H9 (cell line): Measurements from ENCODE around the gene FAF1. TPM values are rescaled to one million over a fixed set of nuclear protein-coding genes. Genes with fewer than 3 reads are reported as not detected.

Experiments
- DNase-seq: peaks from one replicate; pipeline ENCODE4 v3.0.0-alpha.2; 2017
- H2AFZ ChIP-seq: one replicate; pipeline ENCODE4 v1.6.1; 2013; ENCODE audit warnings: mild to moderate bottlenecking, low read length, control low read depth, moderate library complexity
- H2AK5ac ChIP-seq: 2 replicates; pipeline ENCODE4 v1.6.1; 2013; ENCODE audit warnings: low read length, control low read depth, mixed read lengths; ENCODE audit not compliant: insufficient read length
- H2BK120ac ChIP-seq: one replicate; pipeline ENCODE4 v1.6.1; 2013; ENCODE audit warnings: low read depth, mild to moderate bottlenecking, low read length, control low read depth, inconsistent platforms; ENCODE audit not compliant: poor library complexity, severe bottlenecking
- H2BK12ac ChIP-seq: 2 replicates; pipeline ENCODE4 v1.6.1; 2013; ENCODE audit warnings: low read length, control low read depth, mixed read lengths, low read depth; ENCODE audit not compliant: insufficient read length
- H2BK15ac ChIP-seq: 2 replicates; pipeline ENCODE4 v1.6.1; 2013; ENCODE audit warnings: low read depth, low read length, control low read depth
- H2BK20ac ChIP-seq: one replicate; pipeline ENCODE4 v1.6.1; 2013; ENCODE audit warnings: low read depth, mild to moderate bottlenecking, low read length, control low read depth, inconsistent platforms; ENCODE audit not compliant: poor library complexity, severe bottlenecking
- H2BK5ac ChIP-seq: 2 replicates; pipeline ENCODE4 v1.6.1; 2013; ENCODE audit warnings: low read length, control low read depth, mixed read lengths; ENCODE audit not compliant: insufficient read length
- H3K14ac ChIP-seq: 2 replicates; pipeline ENCODE4 v1.6.1; 2013; ENCODE audit warnings: low read length, control low read depth; ENCODE audit not compliant: insufficient read depth
- H3K18ac ChIP-seq: 2 replicates; pipeline ENCODE4 v1.6.1; 2013; ENCODE audit warnings: low read depth, mild to moderate bottlenecking, mixed read lengths, low read length, control low read depth; ENCODE audit not compliant: insufficient read length
- H3K23ac ChIP-seq: 2 replicates; pipeline ENCODE4 v1.6.1; 2013; ENCODE audit warnings: low read length, control low read depth, mixed read lengths, low read depth; ENCODE audit not compliant: insufficient read length
- H3K23me2 ChIP-seq: 2 replicates; pipeline ENCODE4 v1.6.1; 2013; ENCODE audit warnings: low read depth, mild to moderate bottlenecking, mixed read lengths, low read length, control low read depth; ENCODE audit not compliant: insufficient read length, poor library complexity, severe bottlenecking
- H3K27ac ChIP-seq: 2 replicates; pipeline ENCODE4 v1.5.1; 2013; ENCODE audit warnings: low read length, control low read depth, mixed read lengths, low read depth; ENCODE audit not compliant: insufficient read length
- H3K27me3 ChIP-seq: 2 replicates; pipeline ENCODE4 v1.6.1; 2013; ENCODE audit warnings: low read length, control low read depth, inconsistent platforms; ENCODE audit not compliant: insufficient read depth
- H3K4ac ChIP-seq: 2 replicates; pipeline ENCODE4 v1.6.1; 2013; ENCODE audit warnings: low read depth, mild to moderate bottlenecking, control low read depth, inconsistent platforms, low read length, moderate library complexity
- H3K4me1 ChIP-seq: 2 replicates; pipeline ENCODE4 v1.6.1; 2013; ENCODE audit warnings: low read length, control low read depth, inconsistent platforms; ENCODE audit not compliant: insufficient read depth
- H3K4me2 ChIP-seq: 2 replicates; pipeline ENCODE4 v1.6.1; 2013; ENCODE audit warnings: low read length, control low read depth, mixed read lengths; ENCODE audit not compliant: insufficient read length, insufficient read depth
- H3K56ac ChIP-seq: 2 replicates; pipeline ENCODE4 v1.6.1; 2013; ENCODE audit warnings: low read depth, mild to moderate bottlenecking, mixed read lengths, low read length, control low read depth; ENCODE audit not compliant: insufficient read length
- H3K79me1 ChIP-seq: 2 replicates; pipeline ENCODE4 v1.6.1; 2013; ENCODE audit warnings: low read depth, mild to moderate bottlenecking, moderate library complexity, low read length, control low read depth, inconsistent platforms; ENCODE audit not compliant: insufficient read depth, poor library complexity, severe bottlenecking
- H3K79me2 ChIP-seq: 2 replicates; pipeline ENCODE4 v1.6.1; 2013; ENCODE audit warnings: low read length, control low read depth, inconsistent platforms; ENCODE audit not compliant: insufficient read depth
- H3K9ac ChIP-seq: 2 replicates; pipeline ENCODE4 v1.6.1; 2013; ENCODE audit warnings: low read length, control low read depth, mixed read lengths; ENCODE audit not compliant: insufficient read length; ENCODE audit errors: extremely low read depth
- H3K9me3 ChIP-seq: one replicate; pipeline ENCODE4 v1.6.1; 2013; ENCODE audit warnings: low read depth, low read length, inconsistent platforms; ENCODE audit not compliant: control insufficient read depth
- H3T11ph ChIP-seq: one replicate; pipeline ENCODE4 v1.6.1; 2013; ENCODE audit warnings: mild to moderate bottlenecking, low read length, control low read depth, inconsistent platforms
- H4K20me1 ChIP-seq: one replicate; pipeline ENCODE4 v1.6.1; 2013; ENCODE audit not compliant: control insufficient read depth, insufficient read length, insufficient read depth
- H4K5ac ChIP-seq: 2 replicates; pipeline ENCODE4 v1.6.1; 2013; ENCODE audit warnings: low read depth, mild to moderate bottlenecking, mixed read lengths, low read length, control low read depth; ENCODE audit not compliant: insufficient read length
- H4K8ac ChIP-seq: replicated peaks from 2 replicates; pipeline ENCODE4 v1.6.1; 2013; ENCODE audit warnings: low read length, control low read depth, mixed read lengths, low read depth; ENCODE audit not compliant: insufficient read length
- H4K91ac ChIP-seq: 2 replicates; pipeline ENCODE4 v1.6.1; 2013; ENCODE audit warnings: low read depth, mild to moderate bottlenecking, moderate library complexity, mixed read lengths, low read length, control low read depth; ENCODE audit not compliant: insufficient read length
- H3K27ac Mint-ChIP-seq, 3 experiments: 2 replicates in 2 of 3; 3 replicates in 1 of 3; pipeline ENCODE4 v1.8.0; 2020 to 2021; ENCODE audit warnings: mixed read lengths in 3 of 3, mild to moderate bottlenecking in 1 of 3, moderate library complexity in 1 of 3
- H3K27me3 Mint-ChIP-seq: 2 replicates; pipeline ENCODE4 v1.8.0; 2021; ENCODE audit warnings: low read depth, mild to moderate bottlenecking, moderate library complexity, mixed read lengths
- H3K36me3 Mint-ChIP-seq, 3 experiments: 2 replicates in 2 of 3; 3 replicates in 1 of 3; pipeline ENCODE4 v1.8.0; 2020 to 2021; ENCODE audit warnings: low read depth in 3 of 3, mixed read lengths in 3 of 3; ENCODE audit not compliant: insufficient read depth in 1 of 3
- H3K4me1 Mint-ChIP-seq, 2 experiments: 2 replicates each; pipeline ENCODE4 v1.8.0; 2020; ENCODE audit warnings: mixed read lengths in 2 of 2
- H3K4me3 Mint-ChIP-seq, 2 experiments: 2 replicates in 1 of 2; 3 replicates in 1 of 2; pipeline ENCODE4 v1.8.0; 2020 to 2021; ENCODE audit warnings: mild to moderate bottlenecking in 2 of 2, mixed read lengths in 2 of 2, moderate library complexity in 1 of 2
- H3K9me3 Mint-ChIP-seq, 2 experiments: 2 replicates in 1 of 2; 3 replicates in 1 of 2; pipeline ENCODE4 v1.8.0; 2020; ENCODE audit warnings: mild to moderate bottlenecking in 2 of 2, mixed read lengths in 2 of 2, moderate library complexity in 1 of 2
- CTCF ChIP-seq: fragments of 200-600 bp; sonication (generic); conservative IDR thresholded peaks from 3 replicates; pipeline ENCODE4 v1.8.0; 2021; ENCODE audit warnings: antibody characterized with exemption, mild to moderate bottlenecking
- total RNA-seq: library from RNA; stranded (reverse); gene quantifications from 2 replicates; pipeline ENCODE4 v1.2.1, GENCODE V29; 2021

The FAF1 gene
- total RNA-seq, 1 experiment from 2014 or later, result 60.8 TPM

DNA sequence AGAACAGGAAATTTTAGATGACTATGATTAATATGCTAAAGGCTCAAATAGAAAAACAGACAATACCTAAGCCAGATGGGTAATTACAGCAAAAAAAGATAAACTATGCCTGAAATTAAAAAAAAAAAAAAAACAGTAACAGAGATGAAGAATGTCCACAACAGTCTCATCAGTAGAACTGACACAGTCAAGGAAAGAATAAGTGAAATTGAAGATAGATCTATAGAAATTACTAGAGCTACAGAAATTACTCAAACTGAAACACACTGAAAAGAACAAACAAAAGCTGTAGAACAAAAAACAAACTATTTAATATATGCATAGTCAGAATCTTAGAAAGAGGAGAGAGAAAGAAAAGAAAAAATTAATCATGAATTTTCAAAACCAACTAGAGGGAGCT lies 112.8 kb downstream of the FAF1 start:
- H3K4me2 ChIP-seq, result no peak overlapping the region
- no peak overlapping the region for H3K56ac ChIP-seq
- no peaks in the 10 kb centered on the region for H3K4me1 ChIP-seq
- H4K91ac ChIP-seq, result no peak overlapping the region
- H2AK5ac ChIP-seq, result no peak overlapping the region
- no peak overlapping the region for H2AFZ ChIP-seq
- Mint-ChIP-seq H3K4me3 (no peak overlapping the region), H3K36me3 (peaks cover 2 to 18% (median 4%) of the 10 kb centered on the region in 3 experiments; a peak in 4 of 7 replicates), H3K9me3 (peaks cover 6 to 10% of the 10 kb centered on the region in 2 experiments; a peak in 3 of 5 replicates), H3K4me1 (peaks cover 2 to 3% of the 10 kb centered on the region in 2 experiments; a peak in 2 of 4 replicates), H3K27ac (no peak overlapping the region), H3K27me3 (no peaks in the 10 kb centered on the region)
- no peaks in the 10 kb centered on the region; the same call in 1 of the 2 replicates for H3K27me3 ChIP-seq
- no peak for TF ChIP-seq CTCF
- H3T11ph ChIP-seq, result no peak overlapping the region
- H2BK15ac ChIP-seq, result no peak overlapping the region
- no peak overlapping the region for H3K18ac ChIP-seq
- H3K9ac ChIP-seq, result no peak overlapping the region
- no peak overlapping the region for H3K27ac ChIP-seq
- DNase-seq, result no peak
- H3K79me1 ChIP-seq, result no peaks in the 10 kb centered on the region
- no peaks in the 10 kb centered on the region for H3K9me3 ChIP-seq
- H3K4ac ChIP-seq, result no peak overlapping the region
- no peak overlapping the region for H4K5ac ChIP-seq
- H2BK120ac ChIP-seq, result no peak overlapping the region
- H4K20me1 ChIP-seq, result no peaks in the 10 kb centered on the region
- H2BK20ac ChIP-seq, result no peak overlapping the region
- H3K23me2 ChIP-seq, result no peaks in the 10 kb centered on the region
- H3K23ac ChIP-seq, result no peak overlapping the region
- no peaks in the 10 kb centered on the region; the same call in 1 of the 2 replicates for H3K79me2 ChIP-seq
- no peak overlapping the region for H2BK12ac ChIP-seq
- H3K14ac ChIP-seq, result no peak overlapping the region
- H4K8ac ChIP-seq, result no peak overlapping the region
- no peak overlapping the region for H2BK5ac ChIP-seq
